Dendritic cell treated with granulocyte-macrophage colony-stimulating factor and Interleukin-4, amounts not matched to agents 40 ng/mL and 50 ng/mL, for 4 days (primary cell): Measurements from ENCODE around the gene KCNMB1.

Source experiments
- H3K27ac Mint-ChIP-seq: one replicate; pipeline ENCODE4 v1.8.0; 2022; ENCODE audit warnings: mild to moderate bottlenecking, mixed read lengths
- H3K27me3 Mint-ChIP-seq: one replicate; pipeline ENCODE4 v1.8.0; 2022; ENCODE audit warnings: mild to moderate bottlenecking, mixed read lengths
- H3K36me3 Mint-ChIP-seq: one replicate; pipeline ENCODE4 v1.8.0; 2022; ENCODE audit warnings: low read depth, mixed read lengths
- H3K4me1 Mint-ChIP-seq: one replicate; pipeline ENCODE4 v1.8.0; 2022; ENCODE audit warnings: low read depth, mixed read lengths
- H3K4me3 Mint-ChIP-seq: one replicate; pipeline ENCODE4 v1.8.0; 2022; ENCODE audit warnings: mild to moderate bottlenecking, moderate library complexity, mixed read lengths
- H3K9me3 Mint-ChIP-seq: one replicate; pipeline ENCODE4 v1.8.0; 2022; ENCODE audit warnings: mixed read lengths
- intact Hi-C: fragments of 100-400 bp; cut with micrococcal nuclease; formaldehyde crosslinking; loops from one replicate; pipeline ENCODE4 v1.15.0; 2022

The KCNMB1 gene, protein sequence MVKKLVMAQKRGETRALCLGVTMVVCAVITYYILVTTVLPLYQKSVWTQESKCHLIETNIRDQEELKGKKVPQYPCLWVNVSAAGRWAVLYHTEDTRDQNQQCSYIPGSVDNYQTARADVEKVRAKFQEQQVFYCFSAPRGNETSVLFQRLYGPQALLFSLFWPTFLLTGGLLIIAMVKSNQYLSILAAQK

GRCh38 chr5:170388818-170389549, at the start of gene KCNMB1:
Gene KCNMB1 (minus strand): TSS chr5:170389367. CDS start chr5:170385447, 3,920 bp downstream.
- Mint-ChIP-seq H3K27ac (peak within 1 kb of the TSS; percentile 88), H3K9me3 (no peaks in the 10 kb centered on the region), H3K27me3 (no peaks in the 10 kb centered on the region), H3K4me1 (peaks cover 55% of the 10 kb centered on the region), H3K36me3 (peaks cover 26% of the 10 kb centered on the region), H3K4me3 (peak within 1 kb of the TSS; percentile 84)
- intact Hi-C loops = no loop called here

DNA sequence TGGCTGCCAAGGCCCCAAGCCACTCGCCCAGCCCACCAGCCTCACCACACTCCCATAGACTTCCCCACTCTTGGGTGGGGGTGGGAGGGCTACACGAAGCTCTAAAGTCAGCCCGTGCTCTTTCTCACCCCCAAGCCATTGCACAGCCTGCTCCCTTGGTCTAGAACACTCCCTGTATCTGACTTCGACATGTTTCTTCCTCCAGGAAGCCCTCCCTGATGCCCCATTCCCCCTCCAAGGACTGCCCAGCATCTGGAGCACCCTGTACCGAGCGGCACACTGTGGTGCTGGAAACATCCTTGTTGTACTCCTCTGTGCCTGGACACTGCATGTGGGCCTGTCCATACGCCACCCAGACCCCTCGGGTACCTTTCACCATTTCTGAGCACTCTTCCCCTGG, 49.4 kb upstream of the KCNMB1 start:
- intact Hi-C loops = no loop called here
- no peaks in the 10 kb centered on the region for H3K9me3 Mint-ChIP-seq
- no peak overlapping the region for H3K27ac Mint-ChIP-seq
- H3K36me3 Mint-ChIP-seq = no peaks in the 10 kb centered on the region
- H3K4me1 Mint-ChIP-seq = no peaks in the 10 kb centered on the region
- no peak overlapping the region for H3K4me3 Mint-ChIP-seq
- peaks cover under 1% of the 10 kb centered on the region for H3K27me3 Mint-ChIP-seq

- intact Hi-C loops = no loop called here
- no peak overlapping the region for H3K27ac Mint-ChIP-seq
- H3K36me3 Mint-ChIP-seq = no peaks in the 10 kb centered on the region
- no peaks in the 10 kb centered on the region for H3K9me3 Mint-ChIP-seq
- H3K27me3 Mint-ChIP-seq = no peaks in the 10 kb centered on the region
- H3K4me3 Mint-ChIP-seq = no peak overlapping the region
- H3K4me1 Mint-ChIP-seq = no peaks in the 10 kb centered on the region
Observed at GRCh38 chr5:170437621-170438375, 48.6 kb upstream of the KCNMB1 start.

DNA sequence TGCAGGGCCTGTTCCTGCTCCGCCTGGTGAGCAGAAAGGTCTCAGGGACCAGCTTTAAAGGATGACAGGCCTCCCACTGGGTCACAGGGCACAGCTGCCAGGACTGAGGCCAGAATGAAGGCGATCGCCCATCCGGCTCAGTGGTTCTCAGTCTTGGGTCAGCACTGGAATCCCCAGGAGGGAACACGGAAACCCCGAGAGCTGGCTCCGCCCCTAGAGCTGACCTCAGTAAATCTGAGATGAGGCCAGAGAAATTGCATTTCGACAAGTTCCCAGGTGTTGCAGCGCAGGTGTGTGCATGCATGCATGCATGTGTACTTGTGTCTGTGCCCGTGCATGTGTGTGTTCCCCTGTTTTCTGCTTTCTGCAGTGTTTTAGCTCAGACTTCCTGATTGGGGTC, 47.2 kb upstream of the KCNMB1 start:
- H3K36me3 Mint-ChIP-seq = no peaks in the 10 kb centered on the region
- intact Hi-C loops = no loop called here
- no peak overlapping the region for H3K27ac Mint-ChIP-seq
- no peak overlapping the region for H3K4me3 Mint-ChIP-seq
- no peaks in the 10 kb centered on the region for H3K9me3 Mint-ChIP-seq
- H3K4me1 Mint-ChIP-seq = no peaks in the 10 kb centered on the region
- no peaks in the 10 kb centered on the region for H3K27me3 Mint-ChIP-seq

DNA sequence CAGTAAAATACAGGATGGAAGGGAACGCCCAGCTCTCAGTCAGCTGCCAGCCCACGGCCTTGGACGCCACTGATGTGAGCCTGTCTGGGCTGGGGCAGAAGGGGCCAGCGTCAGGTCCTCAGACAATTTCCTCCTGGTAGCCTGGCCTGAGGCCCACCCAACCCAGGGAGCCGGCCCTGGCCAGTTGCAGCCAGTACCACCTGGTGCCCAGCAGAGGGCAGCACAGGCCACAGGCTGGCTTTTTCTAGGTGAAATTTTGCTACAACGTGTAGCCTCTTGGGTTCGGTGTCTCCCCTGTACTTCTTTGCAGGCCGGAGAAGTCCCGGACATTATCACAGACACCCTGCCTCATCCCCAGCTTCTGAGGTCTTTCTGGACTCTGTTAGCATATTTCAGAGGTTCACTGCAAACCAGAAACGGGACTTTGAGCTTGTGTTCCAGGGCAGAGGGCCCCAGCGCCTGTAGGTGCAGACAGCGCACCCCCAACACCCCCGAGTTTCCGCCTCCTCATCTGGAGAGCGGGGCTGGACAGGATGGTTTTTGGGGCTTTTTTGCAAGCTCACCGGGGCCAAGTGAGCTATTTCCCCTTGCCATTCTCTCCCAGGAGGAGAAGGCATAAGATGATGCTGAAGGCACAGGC, 45.9 kb upstream of the KCNMB1 start:
- Mint-ChIP-seq H3K27me3 (peaks cover 5% of the 10 kb centered on the region), H3K4me1 (no peaks in the 10 kb centered on the region), H3K27ac (no peak overlapping the region), H3K9me3 (no peaks in the 10 kb centered on the region), H3K4me3 (no peak overlapping the region), H3K36me3 (no peaks in the 10 kb centered on the region)
- intact Hi-C loops = loop anchor here (1.0 kb wide), 1 partner anchor 188 kb away; no protein-coding TSS in a partner anchor

- Mint-ChIP-seq H3K4me3 (no peak overlapping the region), H3K4me1 (peaks cover 3% of the 10 kb centered on the region), H3K27ac (no peak overlapping the region), H3K36me3 (no peaks in the 10 kb centered on the region), H3K27me3 (peaks cover 8% of the 10 kb centered on the region), H3K9me3 (no peaks in the 10 kb centered on the region)
- intact Hi-C loops = no loop called here
Observed at GRCh38 chr5:170432669-170433068, 43.5 kb upstream of the KCNMB1 start.

DNA sequence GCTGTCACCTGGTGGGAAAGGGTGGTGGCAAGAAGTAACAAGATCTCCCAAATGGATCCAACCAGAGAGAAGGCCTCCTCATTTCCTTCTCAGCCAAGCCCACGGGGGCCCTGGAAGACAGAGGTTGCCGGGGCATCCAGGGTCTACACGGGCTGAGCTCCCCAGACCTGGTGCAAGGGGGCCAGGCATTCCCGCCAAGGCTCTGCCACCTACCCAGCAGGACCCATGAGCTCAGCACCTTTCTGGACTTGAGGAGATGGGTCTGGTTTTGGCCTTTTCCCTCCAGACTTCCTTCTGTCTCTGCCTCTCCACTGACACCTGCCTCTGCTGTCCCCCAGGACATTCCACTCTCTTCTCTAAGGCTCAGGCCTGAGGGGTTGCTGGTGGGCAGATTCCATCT, 42.4 kb upstream of the KCNMB1 start:
- H3K27me3 Mint-ChIP-seq = peaks cover 8% of the 10 kb centered on the region
- no peak overlapping the region for H3K27ac Mint-ChIP-seq
- peaks cover 6% of the 10 kb centered on the region for H3K4me1 Mint-ChIP-seq
- no peaks in the 10 kb centered on the region for H3K36me3 Mint-ChIP-seq
- no peak overlapping the region for H3K4me3 Mint-ChIP-seq
- H3K9me3 Mint-ChIP-seq = no peaks in the 10 kb centered on the region
- intact Hi-C loops = no loop called here

GRCh38 chr5:170430866-170431437, 41.8 kb upstream of the KCNMB1 start:
- Mint-ChIP-seq H3K4me3 (no peak overlapping the region), H3K4me1 (peaks cover 6% of the 10 kb centered on the region), H3K9me3 (no peaks in the 10 kb centered on the region), H3K27ac (no peak overlapping the region), H3K27me3 (peaks cover 8% of the 10 kb centered on the region), H3K36me3 (no peaks in the 10 kb centered on the region)
- intact Hi-C loops = no loop called here

GRCh38 chr5:170430256-170430655, 41.1 kb upstream of the KCNMB1 start:
- no peak overlapping the region for H3K27ac Mint-ChIP-seq
- peaks cover 11% of the 10 kb centered on the region for H3K4me1 Mint-ChIP-seq
- intact Hi-C loops = no loop called here

GRCh38 chr5:170429014-170429413, 39.8 kb upstream of the KCNMB1 start:
- intact Hi-C loops = loop anchor here (10.0 kb wide), 1 partner anchor 324 kb away; the partner anchor contains the start of gene FOXI1

More at GRCh38 chr5:170430256-170430655, 41.1 kb upstream of the KCNMB1 start:
- Mint-ChIP-seq H3K9me3 (no peaks in the 10 kb centered on the region), H3K4me3 (no peak overlapping the region), H3K36me3 (no peaks in the 10 kb centered on the region), H3K27me3 (peaks cover 8% of the 10 kb centered on the region)

GRCh38 chr5:170427672-170428236, 38.6 kb upstream of the KCNMB1 start:
- H3K4me1 Mint-ChIP-seq = peaks cover 13% of the 10 kb centered on the region
- peaks cover 10% of the 10 kb centered on the region for H3K27me3 Mint-ChIP-seq
- no peak overlapping the region for H3K4me3 Mint-ChIP-seq
- H3K36me3 Mint-ChIP-seq = no peaks in the 10 kb centered on the region
- intact Hi-C loops = loop anchor here (10.0 kb wide), 1 partner anchor 323 kb away; the partner anchor contains the start of gene FOXI1
- H3K9me3 Mint-ChIP-seq = no peaks in the 10 kb centered on the region
- H3K27ac Mint-ChIP-seq = no peak overlapping the region

More at GRCh38 chr5:170429014-170429413, 39.8 kb upstream of the KCNMB1 start:
- no peaks in the 10 kb centered on the region for H3K36me3 Mint-ChIP-seq
- peaks cover 13% of the 10 kb centered on the region for H3K4me1 Mint-ChIP-seq
- H3K27ac Mint-ChIP-seq = no peak overlapping the region
- no peak overlapping the region for H3K4me3 Mint-ChIP-seq
- no peaks in the 10 kb centered on the region for H3K9me3 Mint-ChIP-seq
- peaks cover 8% of the 10 kb centered on the region for H3K27me3 Mint-ChIP-seq

DNA sequence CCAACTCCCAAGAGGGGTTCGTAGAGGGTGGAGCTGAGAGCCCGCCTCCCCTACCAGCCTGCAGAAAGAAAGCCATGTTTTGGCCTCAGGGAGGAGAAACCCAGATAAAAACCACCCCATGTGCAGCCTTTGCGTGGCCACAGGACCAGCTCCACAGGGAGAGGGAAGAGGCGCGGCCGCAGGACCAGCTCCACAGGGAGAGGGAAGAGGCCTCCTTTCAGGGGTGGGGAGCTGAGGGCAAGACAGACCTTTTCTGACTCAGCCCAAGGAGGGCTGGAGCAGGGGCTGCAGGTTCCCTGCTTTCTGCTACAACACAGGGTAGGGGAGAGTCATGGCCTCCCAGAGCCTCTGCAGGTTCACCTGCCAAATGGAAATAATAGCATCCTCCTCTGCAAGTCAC, 37.6 kb upstream of the KCNMB1 start:
- Mint-ChIP-seq H3K4me1 (peaks cover 18% of the 10 kb centered on the region), H3K36me3 (no peaks in the 10 kb centered on the region), H3K27me3 (peaks cover 12% of the 10 kb centered on the region), H3K27ac (no peak overlapping the region), H3K4me3 (no peak overlapping the region), H3K9me3 (no peaks in the 10 kb centered on the region)
- intact Hi-C loops = loop anchor here (10.0 kb wide), 1 partner anchor 322 kb away; the partner anchor contains the start of gene FOXI1

- Mint-ChIP-seq H3K27me3 (peaks cover 12% of the 10 kb centered on the region), H3K27ac (no peak overlapping the region), H3K9me3 (no peaks in the 10 kb centered on the region), H3K4me3 (no peak overlapping the region), H3K36me3 (no peaks in the 10 kb centered on the region), H3K4me1 (peaks cover 18% of the 10 kb centered on the region)
- intact Hi-C loops = loop anchor here (10.0 kb wide), 1 partner anchor 321 kb away; the partner anchor contains the start of gene FOXI1
Observed at GRCh38 chr5:170426149-170426767, 37.1 kb upstream of the KCNMB1 start.
